ENCODE data around the gene CTSC.

The CTSC gene

GRCh38 chr11:88353835-88354496 lies 16.4 kb upstream of the CTSC start:
- Histone ChIP-seq H3K4me1 (ENCODE audit: control insufficient read depth, insufficient read depth, low read length) (no peaks in the 10 kb centered on the region), H3K36me3 (ENCODE audit: control insufficient read depth in 2 of 2, insufficient read depth in 1 of 2, low read length in 2 of 2) (no peaks in the 10 kb centered on the region), H3K27ac (ENCODE audit: extremely low read depth, low read depth, low read length) (no peak overlapping the region), H3K9me3 (ENCODE audit: control insufficient read depth, insufficient read depth, low read depth, low read length) (no peaks in the 10 kb centered on the region), H3K4me3 (ENCODE audit: low read depth, low read length) (no peak overlapping the region)
- CTCF ChIA-PET = no interaction called here
- no peak for TF ChIP-seq ZNF514 (tag by site-specific recombination; IDR thresholded peaks at IDR 0.05)
- TF ChIP-seq, protein P1, sequence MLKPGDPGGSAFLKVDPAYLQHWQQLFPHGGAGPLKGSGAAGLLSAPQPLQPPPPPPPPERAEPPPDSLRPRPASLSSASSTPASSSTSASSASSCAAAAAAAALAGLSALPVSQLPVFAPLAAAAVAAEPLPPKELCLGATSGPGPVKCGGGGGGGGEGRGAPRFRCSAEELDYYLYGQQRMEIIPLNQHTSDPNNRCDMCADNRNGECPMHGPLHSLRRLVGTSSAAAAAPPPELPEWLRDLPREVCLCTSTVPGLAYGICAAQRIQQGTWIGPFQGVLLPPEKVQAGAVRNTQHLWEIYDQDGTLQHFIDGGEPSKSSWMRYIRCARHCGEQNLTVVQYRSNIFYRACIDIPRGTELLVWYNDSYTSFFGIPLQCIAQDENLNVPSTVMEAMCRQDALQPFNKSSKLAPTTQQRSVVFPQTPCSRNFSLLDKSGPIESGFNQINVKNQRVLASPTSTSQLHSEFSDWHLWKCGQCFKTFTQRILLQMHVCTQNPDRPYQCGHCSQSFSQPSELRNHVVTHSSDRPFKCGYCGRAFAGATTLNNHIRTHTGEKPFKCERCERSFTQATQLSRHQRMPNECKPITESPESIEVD (tag by site-specific recombination; IDR thresholded peaks at IDR 0.05) = 0 out of 2 replicates have a peak, but pooled peaks have one; percentile 8
- TF ChIP-seq PRDM4 (tag by site-specific recombination; IDR thresholded peaks at IDR 0.05) = 0 out of 2 replicates have a peak, but pooled peaks have one; percentile 21
- POLR2A ChIA-PET = interaction anchor here (1.3 kb wide), 1 partner anchor 16 kb away, joined by 5 read pairs; the partner anchor contains the start of gene CTSC

GRCh38 chr11:88353386-88353785 lies 15.8 kb upstream of the CTSC start:
- Histone ChIP-seq H3K27ac (ENCODE audit: extremely low read depth, low read depth, low read length) (no peak overlapping the region), H3K36me3 (ENCODE audit: control insufficient read depth in 2 of 2, insufficient read depth in 1 of 2, low read length in 2 of 2) (no peaks in the 10 kb centered on the region), H3K4me1 (ENCODE audit: control insufficient read depth, insufficient read depth, low read length) (no peaks in the 10 kb centered on the region), H3K4me3 (ENCODE audit: low read depth, low read length) (no peak overlapping the region), H3K9me3 (ENCODE audit: control insufficient read depth, insufficient read depth, low read depth, low read length) (no peaks in the 10 kb centered on the region)
- peak; percentile 49; the same call in 1 of the 2 replicates for TF ChIP-seq ZNF664 (tag by site-specific recombination; IDR thresholded peaks at IDR 0.05)
- TF ChIP-seq TRIM28 (IDR thresholded peaks at IDR 0.05; ENCODE audit: borderline replicate concordance, low read length) = no peak
- ChIA-PET CTCF (interaction anchor here (0.6 kb wide), 1 partner anchor 1029 kb away, joined by 5 read pairs; no protein-coding TSS in a partner anchor), POLR2A (no interaction called here)

DNA sequence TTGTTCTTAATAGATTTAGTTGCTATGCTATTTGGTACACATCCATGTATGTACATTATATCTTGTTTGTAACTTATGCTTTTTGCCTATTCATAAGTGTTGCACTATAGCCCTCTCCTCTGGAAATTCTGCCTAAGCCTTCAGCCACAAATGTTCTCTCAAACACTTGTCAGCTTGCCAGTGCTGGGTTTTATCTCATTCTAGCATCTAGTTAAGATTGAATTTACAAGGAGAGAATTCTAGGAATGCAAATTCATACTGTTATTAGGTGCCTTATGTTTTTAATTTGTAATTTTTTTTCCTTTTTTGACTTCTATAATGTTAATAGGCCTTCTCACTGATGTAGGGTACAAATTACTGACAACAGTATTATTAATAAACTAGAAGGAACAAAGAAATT lies 14.6 kb upstream of the CTSC start:
- Histone ChIP-seq H3K9me3 (ENCODE audit: control insufficient read depth, insufficient read depth, low read depth, low read length) (no peaks in the 10 kb centered on the region), H3K4me3 (ENCODE audit: low read depth, low read length) (no peak overlapping the region), H3K4me1 (ENCODE audit: control insufficient read depth, insufficient read depth, low read length) (no peaks in the 10 kb centered on the region), H3K27ac (ENCODE audit: extremely low read depth, low read depth, low read length) (no peak overlapping the region), H3K36me3 (ENCODE audit: control insufficient read depth in 2 of 2, insufficient read depth in 1 of 2, low read length in 2 of 2) (no peaks in the 10 kb centered on the region)
- POLR2A ChIA-PET = no interaction called here
- CTCF ChIA-PET = interaction anchor here (1.1 kb wide), 1 partner anchor 15 kb away, joined by 3 read pairs; no protein-coding TSS in a partner anchor
- TF ChIP-seq ZNF26 (tag by site-specific recombination; IDR thresholded peaks at IDR 0.05) (no peak), ZNF449 (tag by site-specific recombination; IDR thresholded peaks at IDR 0.05) (no peak), ZNF19 (tag by site-specific recombination; IDR thresholded peaks at IDR 0.05; ENCODE audit: low read depth) (no peak), ZNF530 (tag by site-specific recombination; IDR thresholded peaks at IDR 0.05; ENCODE audit: low read depth) (no peak), GLIS2 (tag by site-specific recombination; IDR thresholded peaks at IDR 0.05) (no peak), ZNF561 (tag by site-specific recombination; IDR thresholded peaks at IDR 0.05; ENCODE audit: borderline replicate concordance) (no peak), ZNF223 (tag by site-specific recombination; IDR thresholded peaks at IDR 0.05) (no peak), GLI4 (tag by site-specific recombination; IDR thresholded peaks at IDR 0.05) (no peak), ZNF391 (tag by site-specific recombination; IDR thresholded peaks at IDR 0.05; ENCODE audit: borderline replicate concordance, low read depth) (no peak), OSR2 (tag by site-specific recombination; IDR thresholded peaks at IDR 0.05) (no peak), ZNF350 (tag by site-specific recombination; IDR thresholded peaks at IDR 0.05) (no peak), ZNF518A (tag by site-specific recombination; conservative IDR thresholded peaks at IDR 0.05; ENCODE audit: low read depth) (no peak), OVOL3 (tag by site-specific recombination; IDR thresholded peaks at IDR 0.05) (no peak)
